Activated T-cell treated with anti-CD3 and anti-CD28 coated beads, Interleukin-2, amount 50 U/mL, for 24 hours (primary cell): ENCODE results near the gene CFAP65.

ENCODE experiments used
- DNase-seq: peaks from one replicate; pipeline ENCODE4 v3.0.0-alpha.2; 2020
- H3K27ac Mint-ChIP-seq: 2 replicates; pipeline ENCODE4 v1.8.0; 2020; ENCODE audit warnings: mild to moderate bottlenecking, mixed read lengths
- H3K27me3 Mint-ChIP-seq: 2 replicates; pipeline ENCODE4 v1.8.0; 2020; ENCODE audit warnings: mixed read lengths
- H3K36me3 Mint-ChIP-seq: 2 replicates; pipeline ENCODE4 v1.8.0; 2020; ENCODE audit warnings: low read depth, mixed read lengths
- H3K4me1 Mint-ChIP-seq: 2 replicates; pipeline ENCODE4 v1.8.0; 2020; ENCODE audit warnings: low read depth, mixed read lengths
- H3K4me3 Mint-ChIP-seq: 2 replicates; pipeline ENCODE4 v1.8.0; 2020; ENCODE audit warnings: mild to moderate bottlenecking, moderate library complexity, mixed read lengths
- H3K9me3 Mint-ChIP-seq: 2 replicates; pipeline ENCODE4 v1.8.0; 2020; ENCODE audit warnings: mixed read lengths

CFAP65 gene

GRCh38 chr2:219056176-219056895 is 15.0 kb upstream of the CFAP65 start:
- Mint-ChIP-seq H3K27me3 (peaks cover 74% of the 10 kb centered on the region), H3K27ac (no peak overlapping the region), H3K9me3 (no peaks in the 10 kb centered on the region)

GRCh38 chr2:219054956-219055903 is 13.9 kb upstream of the CFAP65 start:
- H3K4me3 Mint-ChIP-seq, result no peak overlapping the region
- DNase-seq, result no peak

More at GRCh38 chr2:219056176-219056895, 15.0 kb upstream of the CFAP65 start:
- DNase-seq, result no peak
- Mint-ChIP-seq H3K36me3 (no peaks in the 10 kb centered on the region), H3K4me3 (no peak overlapping the region), H3K4me1 (peaks cover 21% of the 10 kb centered on the region)

GRCh38 chr2:219049282-219049681 is 8.0 kb upstream of the CFAP65 start:
- Mint-ChIP-seq H3K27ac (no peak overlapping the region), H3K36me3 (no peaks in the 10 kb centered on the region), H3K4me1 (no peaks in the 10 kb centered on the region), H3K9me3 (no peaks in the 10 kb centered on the region), H3K27me3 (peaks cover 64% of the 10 kb centered on the region), H3K4me3 (no peak overlapping the region)
- DNase-seq, result no peak

More at GRCh38 chr2:219054956-219055903, 13.9 kb upstream of the CFAP65 start:
- Mint-ChIP-seq H3K27me3 (peaks cover 76% of the 10 kb centered on the region), H3K36me3 (no peaks in the 10 kb centered on the region), H3K9me3 (no peaks in the 10 kb centered on the region), H3K27ac (no peak overlapping the region), H3K4me1 (peaks cover 20% of the 10 kb centered on the region)

GRCh38 chr2:219045937-219046550 is 4.7 kb upstream of the CFAP65 start:
- Mint-ChIP-seq H3K27me3 (peaks cover 78% of the 10 kb centered on the region), H3K36me3 (no peaks in the 10 kb centered on the region)
- DNase-seq, result no peak

GRCh38 chr2:219042750-219043149 is 1.4 kb upstream of the CFAP65 start:
- H3K4me1 Mint-ChIP-seq, result peaks cover 6% of the 10 kb centered on the region
- H3K27me3 Mint-ChIP-seq, result peaks cover 78% of the 10 kb centered on the region
- H3K4me3 Mint-ChIP-seq, result no peak overlapping the region
- no peaks in the 10 kb centered on the region for H3K9me3 Mint-ChIP-seq
- DNase-seq, result no peak
- H3K27ac Mint-ChIP-seq, result no peak overlapping the region
- H3K36me3 Mint-ChIP-seq, result no peaks in the 10 kb centered on the region

More at GRCh38 chr2:219045937-219046550, 4.7 kb upstream of the CFAP65 start:
- no peak overlapping the region for H3K27ac Mint-ChIP-seq
- H3K4me1 Mint-ChIP-seq, result peaks cover 5% of the 10 kb centered on the region
- H3K9me3 Mint-ChIP-seq, result no peaks in the 10 kb centered on the region
- no peak overlapping the region for H3K4me3 Mint-ChIP-seq

GRCh38 chr2:219042157-219042556 is 841 bp upstream of the CFAP65 start:
- DNase-seq, result no peak
- H3K27me3 Mint-ChIP-seq, result peaks cover 78% of the 10 kb centered on the region
- no peak overlapping the region for H3K27ac Mint-ChIP-seq

GRCh38 chr2:219038600-219038999 is 2.7 kb downstream of the CFAP65 start:
- DNase-seq, result no peak
- Mint-ChIP-seq H3K36me3 (no peaks in the 10 kb centered on the region), H3K27me3 (peaks cover 77% of the 10 kb centered on the region), H3K9me3 (no peaks in the 10 kb centered on the region), H3K27ac (no peak overlapping the region), H3K4me3 (no peak overlapping the region), H3K4me1 (peaks cover 6% of the 10 kb centered on the region)

More at GRCh38 chr2:219042157-219042556, 841 bp upstream of the CFAP65 start:
- Mint-ChIP-seq H3K9me3 (no peaks in the 10 kb centered on the region), H3K36me3 (no peaks in the 10 kb centered on the region), H3K4me1 (peaks cover 6% of the 10 kb centered on the region), H3K4me3 (no peak overlapping the region)

- Mint-ChIP-seq H3K9me3 (no peaks in the 10 kb centered on the region), H3K4me3 (no peak overlapping the region), H3K36me3 (no peaks in the 10 kb centered on the region), H3K27ac (no peak overlapping the region), H3K4me1 (peaks cover 6% of the 10 kb centered on the region), H3K27me3 (peaks cover 72% of the 10 kb centered on the region)
- DNase-seq, result no peak
Observed at GRCh38 chr2:219037783-219038499, 3.4 kb downstream of the CFAP65 start.

- no peak overlapping the region for H3K27ac Mint-ChIP-seq
Observed at GRCh38 chr2:219035942-219036341, 5.4 kb downstream of the CFAP65 start.

GRCh38 chr2:219034823-219035222 is 6.5 kb downstream of the CFAP65 start:
- Mint-ChIP-seq H3K4me1 (no peaks in the 10 kb centered on the region), H3K27me3 (peaks cover 63% of the 10 kb centered on the region), H3K9me3 (no peaks in the 10 kb centered on the region), H3K4me3 (no peak overlapping the region), H3K36me3 (no peaks in the 10 kb centered on the region), H3K27ac (no peak overlapping the region)
- no peak for DNase-seq

More at GRCh38 chr2:219035942-219036341, 5.4 kb downstream of the CFAP65 start:
- Mint-ChIP-seq H3K4me3 (no peak overlapping the region), H3K27me3 (peaks cover 67% of the 10 kb centered on the region), H3K4me1 (no peaks in the 10 kb centered on the region), H3K36me3 (no peaks in the 10 kb centered on the region), H3K9me3 (no peaks in the 10 kb centered on the region)
- DNase-seq, result no peak

- Mint-ChIP-seq H3K4me3 (no peak overlapping the region), H3K27ac (no peak overlapping the region), H3K36me3 (no peaks in the 10 kb centered on the region), H3K9me3 (no peaks in the 10 kb centered on the region), H3K4me1 (no peaks in the 10 kb centered on the region), H3K27me3 (peaks cover 52% of the 10 kb centered on the region)
- no peak for DNase-seq
Observed at GRCh38 chr2:219032051-219032745, 9.1 kb downstream of the CFAP65 start.

- Mint-ChIP-seq H3K27ac (no peak overlapping the region), H3K4me3 (no peak overlapping the region), H3K27me3 (peaks cover 49% of the 10 kb centered on the region), H3K9me3 (no peaks in the 10 kb centered on the region), H3K4me1 (no peaks in the 10 kb centered on the region), H3K36me3 (no peaks in the 10 kb centered on the region)
- DNase-seq, result no peak
Observed at GRCh38 chr2:219031005-219031738, 10.1 kb downstream of the CFAP65 start.
